CD14-positive monocyte (primary cell): Measurements from ENCODE around the gene CCDC88A. TPM values are rescaled to one million over a fixed set of nuclear protein-coding genes. Genes with fewer than 3 reads are reported as not detected.

Experiments
- DNase-seq, 3 donors: peaks; one replicate each; pipeline ENCODE4 v3.0.0-alpha.2; 2011 to 2022
- H2AFZ ChIP-seq: 2 replicates; pipeline ENCODE4 v1.6.0; 2012; ENCODE audit warnings: mild to moderate bottlenecking, low read depth, low read length, inconsistent platforms; ENCODE audit not compliant: insufficient read depth, poor library complexity, severe bottlenecking
- H3K27ac ChIP-seq, 2 donors: 1 replicate in 1 of 2; 2 replicates in 1 of 2; pipeline ENCODE4 v1.5.1; 2012 to 2013; ENCODE audit warnings: low read length in 2 of 2, control low read depth in 1 of 2, inconsistent platforms in 1 of 2, low read depth in 1 of 2, mild to moderate bottlenecking in 1 of 2
- H3K27me3 ChIP-seq, 2 donors: one replicate each; pipeline versions ENCODE4 v1.6.0 to v1.6.1; 2011 to 2013; ENCODE audit warnings: low read length in 2 of 2; ENCODE audit not compliant: control insufficient read depth in 2 of 2, insufficient read depth in 2 of 2
- H3K36me3 ChIP-seq, 2 donors: replicated peaks in 1 of 2; 1 replicate in 1 of 2; 2 replicates in 1 of 2; pipeline versions ENCODE4 v1.5.1 to v1.6.1; 2012 to 2013; ENCODE audit warnings: low read length in 2 of 2, control low read depth in 1 of 2, inconsistent platforms in 1 of 2, mild to moderate bottlenecking in 1 of 2; ENCODE audit not compliant: insufficient read depth in 2 of 2, control insufficient read depth in 1 of 2
- H3K4me1 ChIP-seq, 2 donors: 1 replicate in 1 of 2; 2 replicates in 1 of 2; pipeline versions ENCODE4 v1.5.1 to v1.6.1; 2012 to 2013; ENCODE audit warnings: low read length in 2 of 2, control low read depth in 1 of 2, inconsistent platforms in 1 of 2, mild to moderate bottlenecking in 1 of 2, moderate library complexity in 1 of 2; ENCODE audit not compliant: insufficient read depth in 2 of 2, control insufficient read depth in 1 of 2
- H3K4me2 ChIP-seq: replicated peaks from 2 replicates; pipeline ENCODE3; 2012; ENCODE audit warnings: low read length, moderate library complexity, mild to moderate bottlenecking; ENCODE audit not compliant: poor library complexity, severe bottlenecking; ENCODE audit errors: extremely low read depth
- H3K4me3 ChIP-seq, 3 experiments: fragments of 200-600 bp in 1 of 3; sonication (generic) in 1 of 3; replicated peaks in 1 of 3; 1 replicate in 2 of 3; 2 replicates in 1 of 3; pipeline ENCODE4 v1.5.1; 2011 to 2013; ENCODE audit warnings: low read length in 3 of 3, mild to moderate bottlenecking in 3 of 3, control low read depth in 2 of 3, low read depth in 2 of 3, inconsistent platforms in 1 of 3, moderate library complexity in 1 of 3
- H3K79me2 ChIP-seq: 2 replicates; pipeline ENCODE4 v1.6.0; 2012; ENCODE audit warnings: mild to moderate bottlenecking, control low read depth, inconsistent platforms, low read length, moderate library complexity; ENCODE audit not compliant: insufficient read depth
- H3K9ac ChIP-seq: 2 replicates; pipeline ENCODE4 v1.6.0; 2017; ENCODE audit warnings: low read length, mild to moderate bottlenecking; ENCODE audit not compliant: insufficient read depth, poor library complexity, severe bottlenecking
- H3K9me3 ChIP-seq, 2 donors: replicated peaks in 1 of 2; 1 replicate in 1 of 2; 2 replicates in 1 of 2; pipeline versions ENCODE4 v1.5.1 to v1.6.1; 2012 to 2013; ENCODE audit warnings: low read length in 2 of 2, control low read depth in 1 of 2; ENCODE audit not compliant: control insufficient read depth in 1 of 2, insufficient read depth in 1 of 2
- H4K20me1 ChIP-seq: 2 replicates; pipeline ENCODE4 v1.6.0; 2012; ENCODE audit warnings: mild to moderate bottlenecking, low read length, control low read depth, moderate library complexity; ENCODE audit not compliant: insufficient read depth
- H3K27ac Mint-ChIP-seq, 7 donors: one replicate each; pipeline ENCODE4 v1.8.0; 2020; ENCODE audit warnings: mild to moderate bottlenecking in 7 of 7, mixed read lengths in 7 of 7, moderate library complexity in 6 of 7, inconsistent platforms in 2 of 7
- H3K27me3 Mint-ChIP-seq, 3 donors: one replicate each; pipeline ENCODE4 v1.8.0; 2021 to 2022; ENCODE audit warnings: low read depth in 3 of 3, mild to moderate bottlenecking in 3 of 3, mixed read lengths in 3 of 3, moderate library complexity in 3 of 3, inconsistent platforms in 1 of 3
- H3K36me3 Mint-ChIP-seq, 2 donors: one replicate each; pipeline ENCODE4 v1.8.0; 2020; ENCODE audit warnings: mixed read lengths in 2 of 2, inconsistent platforms in 1 of 2, mild to moderate bottlenecking in 1 of 2
- H3K4me1 Mint-ChIP-seq: one replicate; pipeline ENCODE4 v1.8.0; 2020; ENCODE audit warnings: mild to moderate bottlenecking, mixed read lengths
- H3K4me3 Mint-ChIP-seq, 2 donors: one replicate each; pipeline ENCODE4 v1.8.0; 2020; ENCODE audit warnings: mild to moderate bottlenecking in 2 of 2, mixed read lengths in 2 of 2, moderate library complexity in 1 of 2
- H3K9me3 Mint-ChIP-seq, 7 donors: one replicate each; pipeline ENCODE4 v1.8.0; 2020 to 2022; ENCODE audit warnings: mixed read lengths in 7 of 7, mild to moderate bottlenecking in 6 of 7, moderate library complexity in 6 of 7, inconsistent platforms in 2 of 7
- CTCF ChIP-seq: fragments of 200-600 bp; IDR thresholded peaks from one replicate; pipeline ENCODE4 v1.8.0; 2022; ENCODE audit warnings: antibody characterized with exemption, mild to moderate bottlenecking
- WGBS: methylation state at CpG from one replicate; pipeline ENCODE4 v1.1.5; 2013; ENCODE audit warnings: missing lambda C conversion rate; ENCODE audit not compliant: insufficient coverage; 5-methylcytosine and 5-hydroxymethylcytosine counted together
- intact Hi-C, 2 donors: fragments of 100-400 bp; cut with micrococcal nuclease; formaldehyde crosslinking; loops; one replicate each; pipeline versions ENCODE4 v1.15.0 to v1.15.1; 2023
- polyA plus RNA-seq, 3 donors: library from polyadenylated mRNA; depleted of rRNA in 1 of 3; unstranded in 2 of 3; stranded (reverse) in 1 of 3; fragments of 300-500 nt in 2 of 3; fragments of >200 nt in 1 of 3; fragmentation: Illumina TruSeq in 2 of 3; gene quantifications; 1 replicate in 2 of 3; 2 replicates in 1 of 3; pipeline ENCODE4 v1.2.3, GENCODE V29; 2012 to 2021
- small RNA-seq: library from RNA; depleted of rRNA; stranded (forward); fragments of <200 nt; gene quantifications from one replicate; pipeline ENCODE3, GENCODE V24; 2012; ENCODE audit warnings: low read depth; ENCODE audit not compliant: insufficient read length

CCDC88A gene
- polyA plus RNA-seq, 3 donors, result 9.9 to 57.1 (median 17.9) TPM

GRCh38 chr2:55239656-55240222, 179.9 kb downstream of the CCDC88A start:
- WGBS, result no CpG with 5 or more reads among the region's 4 CpGs
- Histone ChIP-seq H3K79me2 (no peaks in the 10 kb centered on the region), H3K4me2 (no peak overlapping the region), H3K4me1 (peaks cover 0 to under 1% of the 10 kb centered on the region in 2 donors), H3K9ac (no peak overlapping the region), H4K20me1 (peaks cover 14% of the 10 kb centered on the region), H3K27ac (no peak overlapping the region), H3K9me3 (no peaks in the 10 kb centered on the region), H3K4me3 (no peak overlapping the region), H3K36me3 (peaks cover 60 to 86% of the 10 kb centered on the region in 2 donors), H2AFZ (no peak overlapping the region), H3K27me3 (no peaks in the 10 kb centered on the region)
- Mint-ChIP-seq H3K27ac (no peak overlapping the region), H3K27me3 (no peaks in the 10 kb centered on the region), H3K4me3 (no peak overlapping the region), H3K36me3 (peaks cover 48 to 85% of the 10 kb centered on the region in 2 donors), H3K4me1 (no peaks in the 10 kb centered on the region), H3K9me3 (no peaks in the 10 kb centered on the region)
- intact Hi-C loops, result loop anchor here (1.0 to 10.0 kb wide), 2 partner anchors 16 to 375 kb away; partner anchors contain the start of gene PPP4R3B (in 1 of the 2)
- TF ChIP-seq CTCF, result no peak
- DNase-seq, result no peak

Small RNA genes within 50 kb of the gene (small RNA-seq; reads per million reads assigned to genes)
- gene RF00019, result not detected
- gene RNU6-221P, result not detected
- not detected for gene RNU6-775P

Other genes with a start within 250 kb of the CCDC88A start
- 1 to 10 TPM in 2 of 3 donors, not detected in 1; 2.4 to 5.0 TPM for gene CLHC1, start 187.6 kb downstream of the CCDC88A start, polyA plus RNA-seq
- gene RPS27A, start 187.2 kb downstream of the CCDC88A start, polyA plus RNA-seq, result 1,000 to 10,000 TPM in 1 of 3 donors, 100 to 1,000 TPM in 2; 785 to 1,452 (median 967) TPM
- 10 to 100 TPM in 2 of 3 donors, 1 to 10 TPM in 1; 8.1 to 12.5 (median 11.7) TPM for gene MTIF2, start 150.6 kb downstream of the CCDC88A start, polyA plus RNA-seq
- gene CFAP36, start 99.9 kb upstream of the CCDC88A start, polyA plus RNA-seq, result 1 to 10 TPM; 1.7 to 6.6 (median 5.2) TPM
- 10 to 100 TPM; 13.3 to 41.1 (median 30.2) TPM for gene PPP4R3B, start 197.8 kb upstream of the CCDC88A start, polyA plus RNA-seq